ENCODE measurements around the gene PLCB2. TPM values are rescaled to one million over a fixed set of nuclear protein-coding genes. Genes with fewer than 3 reads are reported as not detected.

PLCB2 gene
- total RNA-seq, 1 donor: 0.27 TPM

- TF ChIP-seq, protein P1, sequence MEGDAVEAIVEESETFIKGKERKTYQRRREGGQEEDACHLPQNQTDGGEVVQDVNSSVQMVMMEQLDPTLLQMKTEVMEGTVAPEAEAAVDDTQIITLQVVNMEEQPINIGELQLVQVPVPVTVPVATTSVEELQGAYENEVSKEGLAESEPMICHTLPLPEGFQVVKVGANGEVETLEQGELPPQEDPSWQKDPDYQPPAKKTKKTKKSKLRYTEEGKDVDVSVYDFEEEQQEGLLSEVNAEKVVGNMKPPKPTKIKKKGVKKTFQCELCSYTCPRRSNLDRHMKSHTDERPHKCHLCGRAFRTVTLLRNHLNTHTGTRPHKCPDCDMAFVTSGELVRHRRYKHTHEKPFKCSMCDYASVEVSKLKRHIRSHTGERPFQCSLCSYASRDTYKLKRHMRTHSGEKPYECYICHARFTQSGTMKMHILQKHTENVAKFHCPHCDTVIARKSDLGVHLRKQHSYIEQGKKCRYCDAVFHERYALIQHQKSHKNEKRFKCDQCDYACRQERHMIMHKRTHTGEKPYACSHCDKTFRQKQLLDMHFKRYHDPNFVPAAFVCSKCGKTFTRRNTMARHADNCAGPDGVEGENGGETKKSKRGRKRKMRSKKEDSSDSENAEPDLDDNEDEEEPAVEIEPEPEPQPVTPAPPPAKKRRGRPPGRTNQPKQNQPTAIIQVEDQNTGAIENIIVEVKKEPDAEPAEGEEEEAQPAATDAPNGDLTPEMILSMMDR (IDR thresholded peaks at IDR 0.05; ENCODE audit: insufficient read depth, low read length): no peak
Observed at GRCh38 chr15:40250771-40251483, 56.8 kb downstream of the PLCB2 start.

DNA sequence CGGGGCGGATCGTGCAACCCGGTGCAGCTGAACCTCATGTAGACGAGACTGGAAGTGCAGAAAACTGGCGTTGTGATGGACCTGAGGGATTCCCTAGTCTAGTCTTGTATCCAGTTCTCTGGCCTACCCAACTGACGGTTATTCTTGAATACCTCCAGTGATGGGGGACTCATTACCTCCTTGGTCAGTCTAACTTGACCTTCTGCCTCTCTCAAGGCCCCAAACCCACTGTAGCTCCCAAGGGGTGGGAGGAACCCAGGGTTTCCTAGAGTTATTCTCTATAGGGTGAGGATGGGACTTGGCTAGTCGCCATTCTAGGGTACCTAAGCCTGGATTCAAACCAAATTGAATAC lies 57.5 kb downstream of the PLCB2 start:
- no peak overlapping the region for H3K4me3 ChIP-seq (ENCODE audit: low read depth, low read length)
- TF ChIP-seq, protein P1 (IDR thresholded peaks at IDR 0.05; ENCODE audit: insufficient read depth, low read length): no peak
- DNase-seq (ENCODE audit: low read depth): no peak

More at GRCh38 chr15:40250771-40251483, 56.8 kb downstream of the PLCB2 start:
- H3K4me3 ChIP-seq (ENCODE audit: low read depth, low read length): no peak overlapping the region
- no peak for DNase-seq (ENCODE audit: low read depth)

DNA sequence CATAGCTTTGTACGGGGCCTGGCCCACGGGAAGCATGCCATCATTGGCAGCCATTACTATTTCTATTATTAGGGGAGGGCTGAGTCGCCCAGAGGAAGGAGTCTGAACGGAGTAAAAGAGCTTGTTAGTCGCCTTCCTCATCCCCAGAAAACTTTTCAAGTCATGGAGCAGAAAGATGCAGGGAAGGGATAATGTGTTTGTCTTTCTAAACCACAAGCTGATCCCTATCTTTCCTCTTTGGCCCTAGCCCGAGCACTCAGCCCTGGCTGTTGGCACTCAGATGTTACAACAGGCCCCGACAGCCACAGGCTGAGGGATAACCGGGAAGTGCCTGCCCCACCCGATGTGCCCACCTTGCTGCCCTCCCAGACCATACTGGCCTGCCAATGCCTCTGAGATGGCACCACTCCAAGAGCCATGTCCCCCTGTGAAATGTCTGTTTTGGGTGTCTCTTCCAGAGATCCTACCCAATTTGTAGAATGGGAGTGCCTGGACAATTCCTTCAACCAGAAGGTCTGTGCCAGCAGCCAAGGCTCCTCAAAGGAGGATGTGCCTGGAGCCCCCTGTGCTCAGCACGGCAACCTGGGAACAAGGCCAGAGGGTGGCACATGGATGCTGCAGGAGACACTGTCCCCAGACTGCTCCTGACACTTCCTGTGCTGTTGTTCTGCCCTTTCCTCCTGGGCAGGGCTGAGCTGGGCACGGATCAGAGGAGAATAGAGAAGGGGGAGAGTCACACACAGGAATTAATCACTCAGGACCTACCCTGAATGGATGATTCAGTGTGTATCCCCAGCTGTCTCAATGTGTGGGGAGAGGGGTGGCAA lies 58.0 kb downstream of the PLCB2 start:
- no peak overlapping the region for H3K4me3 ChIP-seq (ENCODE audit: low read depth, low read length)
- DNase-seq (ENCODE audit: low read depth): peak; percentile 41
- TF ChIP-seq, protein P1 (IDR thresholded peaks at IDR 0.05; ENCODE audit: insufficient read depth, low read length): no peak

- no peak for DNase-seq (ENCODE audit: low read depth)
- TF ChIP-seq, protein P1 (IDR thresholded peaks at IDR 0.05; ENCODE audit: insufficient read depth, low read length): no peak
- no peak overlapping the region for H3K4me3 ChIP-seq (ENCODE audit: low read depth, low read length)
Observed at GRCh38 chr15:40248006-40248783, 59.5 kb downstream of the PLCB2 start.

GRCh38 chr15:40247406-40247971 lies 60.2 kb downstream of the PLCB2 start:
- TF ChIP-seq, protein P1 (IDR thresholded peaks at IDR 0.05; ENCODE audit: insufficient read depth, low read length): no peak
- no peak overlapping the region for H3K4me3 ChIP-seq (ENCODE audit: low read depth, low read length)
- DNase-seq (ENCODE audit: low read depth): no peak

GRCh38 chr15:40246496-40247280 lies 61.0 kb downstream of the PLCB2 start:
- no peak overlapping the region for H3K4me3 ChIP-seq (ENCODE audit: low read depth, low read length)
- TF ChIP-seq, protein P1 (IDR thresholded peaks at IDR 0.05; ENCODE audit: insufficient read depth, low read length): no peak
- no peak for DNase-seq (ENCODE audit: low read depth)
